ENCODE results near the gene HEYL.
A peak's percentile ranks its signal among the peaks of the same experiment; 100 is the strongest.

Gene HEYL

GRCh38 chr1:39593386-39593785, 46.1 kb downstream of the HEYL start:
- no peak for DNase-seq

- no peak for DNase-seq
Observed at GRCh38 chr1:39592069-39592468, 47.4 kb downstream of the HEYL start.

- DNase-seq: no peak
Observed at GRCh38 chr1:39590546-39590945, 48.9 kb downstream of the HEYL start.

GRCh38 chr1:39585933-39586332, 53.5 kb downstream of the HEYL start:
- no peak for DNase-seq

- DNase-seq: no peak
Observed at GRCh38 chr1:39576016-39576657, 63.3 kb downstream of the HEYL start.

GRCh38 chr1:39575191-39576015, 64.0 kb downstream of the HEYL start:
- DNase-seq: no peak

GRCh38 chr1:39574646-39575045, 64.8 kb downstream of the HEYL start:
- peak; percentile 95 for DNase-seq
